Stimulated activated CD4-positive, alpha-beta T cell treated with anti-CD3 and anti-CD28 coated beads, Interleukin-1b, Interleukin-23, amount 100 ng/mL, for 24 hours (primary cell): ENCODE data around the gene LRRC71.

Experiments used
- DNase-seq, 4 experiments: peaks; one replicate each; pipeline ENCODE4 v3.0.0-alpha.2; 2020; ENCODE audit warnings: low read depth in 4 of 4, low spot score in 1 of 4

Gene LRRC71

GRCh38 chr1:156920233-156921052, at the start of gene LRRC71:
Gene LRRC71 (plus strand): TSS chr1:156920632. CDS start chr1:156920804, 172 bp downstream.
- DNase-seq, result peak; percentile 20 to 66 (median 60)

- DNase-seq, result no peak
Observed at GRCh38 chr1:156873659-156874058, 46.8 kb upstream of the LRRC71 start.

- no peak for DNase-seq
Observed at GRCh38 chr1:156874142-156874541, 46.3 kb upstream of the LRRC71 start.

GRCh38 chr1:156874572-156875340, 45.7 kb upstream of the LRRC71 start:
- DNase-seq, result no peak

- DNase-seq, result no peak
Observed at GRCh38 chr1:156875341-156875615, 45.2 kb upstream of the LRRC71 start.

- DNase-seq, result no peak
Observed at GRCh38 chr1:156876281-156876680, 44.2 kb upstream of the LRRC71 start.

- no peak for DNase-seq
Observed at GRCh38 chr1:156877433-156878170, 42.8 kb upstream of the LRRC71 start.

- DNase-seq, result no peak
Observed at GRCh38 chr1:156879876-156880275, 40.6 kb upstream of the LRRC71 start.

GRCh38 chr1:156880473-156880872, 40.0 kb upstream of the LRRC71 start:
- DNase-seq, result no peak

- DNase-seq, result no peak
Observed at GRCh38 chr1:156881101-156881500, 39.3 kb upstream of the LRRC71 start.

- no peak for DNase-seq
Observed at GRCh38 chr1:156881663-156882062, 38.8 kb upstream of the LRRC71 start.

- no peak for DNase-seq
Observed at GRCh38 chr1:156882543-156882942, 37.9 kb upstream of the LRRC71 start.

- no peak for DNase-seq
Observed at GRCh38 chr1:156883919-156884318, 36.5 kb upstream of the LRRC71 start.

GRCh38 chr1:156884560-156885184, 35.8 kb upstream of the LRRC71 start:
- no peak for DNase-seq

GRCh38 chr1:156885314-156885713, 35.1 kb upstream of the LRRC71 start:
- DNase-seq, result no peak

GRCh38 chr1:156885880-156886355, 34.5 kb upstream of the LRRC71 start:
- no peak for DNase-seq

GRCh38 chr1:156886583-156887281, 33.7 kb upstream of the LRRC71 start:
- no peak for DNase-seq

- no peak for DNase-seq
Observed at GRCh38 chr1:156887317-156887716, 33.1 kb upstream of the LRRC71 start.

- DNase-seq, result no peak
Observed at GRCh38 chr1:156887734-156888133, 32.7 kb upstream of the LRRC71 start.

- peak; percentile 19 to 42 (median 27) for DNase-seq
Observed at GRCh38 chr1:156889802-156890580, 30.4 kb upstream of the LRRC71 start.
